ENCODE data around the gene ADCK1. TPM values are rescaled to one million over a fixed set of nuclear protein-coding genes. Genes with fewer than 3 reads are reported as not detected.
"Not testable (repeated sequence)": the region's sequence is repeated elsewhere in the genome, so short reads cannot be mapped to it uniquely, and the experiment has no call there.

Gene ADCK1
- polyA plus RNA-seq, 4 donors, result 5.1 to 10.2 (median 8.0) TPM

GRCh38 chr14:77800814-77801213 lies 905 bp downstream of the ADCK1 start:
- 86 to 96% (median 93%) methylated on average over 1 of the region's 1 CpG for WGBS, 3 donors
- no peaks in the 10 kb centered on the region for H3K36me3 ChIP-seq (ENCODE audit: control insufficient read depth in 3 of 3, insufficient read depth in 2 of 3, low read depth in 1 of 3, low read length in 3 of 3)
- no peak overlapping the region for H3K27ac ChIP-seq (ENCODE audit: low read depth in 1 of 3, low read length in 2 of 3)
- no peaks in the 10 kb centered on the region for H3K27me3 ChIP-seq (ENCODE audit: control insufficient read depth in 3 of 3, insufficient read depth in 3 of 3, low read length in 3 of 3)
- no peak for FAIRE-seq
- H3K4me3 ChIP-seq (ENCODE audit: low read depth in 1 of 3, low read length in 3 of 3), result peak overlapping the region in 2 of 3 donors; percentile 68 to 81
- no peak for DNase-seq
- H3K4me1 ChIP-seq (ENCODE audit: control insufficient read depth in 3 of 3, insufficient read depth in 2 of 3, low read depth in 1 of 3, low read length in 2 of 3), result no peaks in the 10 kb centered on the region
- H3K9me3 ChIP-seq (ENCODE audit: control insufficient read depth in 2 of 2, insufficient read depth in 1 of 2, low read depth in 1 of 2, low read length in 1 of 2), result no peaks in the 10 kb centered on the region

- Histone ChIP-seq H3K36me3 (ENCODE audit: control insufficient read depth in 3 of 3, insufficient read depth in 2 of 3, low read depth in 1 of 3, low read length in 3 of 3) (no peaks in the 10 kb centered on the region), H3K27me3 (ENCODE audit: control insufficient read depth in 3 of 3, insufficient read depth in 3 of 3, low read length in 3 of 3) (no peaks in the 10 kb centered on the region), H3K4me3 (ENCODE audit: low read depth in 1 of 3, low read length in 3 of 3) (no peak overlapping the region), H3K9me3 (ENCODE audit: control insufficient read depth in 2 of 2, insufficient read depth in 1 of 2, low read depth in 1 of 2, low read length in 1 of 2) (no peaks in the 10 kb centered on the region), H3K4me1 (ENCODE audit: control insufficient read depth in 3 of 3, insufficient read depth in 2 of 3, low read depth in 1 of 3, low read length in 2 of 3) (no peaks in the 10 kb centered on the region), H3K27ac (ENCODE audit: low read depth in 1 of 3, low read length in 2 of 3) (no peak overlapping the region)
- no peak for FAIRE-seq
- peak; percentile 6 to 23 for DNase-seq
- 58 to 63% (median 58%) methylated on average over 6 of the region's 6 CpGs for WGBS, 3 donors
These were observed 4.7 kb downstream of the ADCK1 start for GRCh38 chr14:77804592-77804991.

GRCh38 chr14:77805706-77806105 lies 5.8 kb downstream of the ADCK1 start:
- no peak for DNase-seq
- Histone ChIP-seq H3K9me3 (ENCODE audit: control insufficient read depth in 2 of 2, insufficient read depth in 1 of 2, low read depth in 1 of 2, low read length in 1 of 2) (no peaks in the 10 kb centered on the region), H3K27me3 (ENCODE audit: control insufficient read depth in 3 of 3, insufficient read depth in 3 of 3, low read length in 3 of 3) (no peaks in the 10 kb centered on the region), H3K27ac (ENCODE audit: low read depth in 1 of 3, low read length in 2 of 3) (no peak overlapping the region), H3K4me3 (ENCODE audit: low read depth in 1 of 3, low read length in 3 of 3) (no peak overlapping the region), H3K4me1 (ENCODE audit: control insufficient read depth in 3 of 3, insufficient read depth in 2 of 3, low read depth in 1 of 3, low read length in 2 of 3) (no peaks in the 10 kb centered on the region), H3K36me3 (ENCODE audit: control insufficient read depth in 3 of 3, insufficient read depth in 2 of 3, low read depth in 1 of 3, low read length in 3 of 3) (no peaks in the 10 kb centered on the region)
- WGBS, 3 donors, result 86 to 93% (median 89%) methylated on average over 6 of the region's 6 CpGs
- no peak for FAIRE-seq

- FAIRE-seq, result no peak
- WGBS, 3 donors, result 94 to 96% (median 95%) methylated on average over 3 of the region's 3 CpGs
- no peaks in the 10 kb centered on the region for H3K27me3 ChIP-seq (ENCODE audit: control insufficient read depth in 3 of 3, insufficient read depth in 3 of 3, low read length in 3 of 3)
These were observed 8.3 kb downstream of the ADCK1 start for GRCh38 chr14:77808250-77808649.

GRCh38 chr14:77809011-77809410 lies 9.1 kb downstream of the ADCK1 start:
- H3K27ac ChIP-seq (ENCODE audit: low read depth in 1 of 3, low read length in 2 of 3), result no peak overlapping the region
- H3K27me3 ChIP-seq (ENCODE audit: control insufficient read depth in 3 of 3, insufficient read depth in 3 of 3, low read length in 3 of 3), result no peaks in the 10 kb centered on the region
- no peaks in the 10 kb centered on the region for H3K9me3 ChIP-seq (ENCODE audit: control insufficient read depth in 2 of 2, insufficient read depth in 1 of 2, low read depth in 1 of 2, low read length in 1 of 2)
- FAIRE-seq, result no peak
- no peaks in the 10 kb centered on the region for H3K36me3 ChIP-seq (ENCODE audit: control insufficient read depth in 3 of 3, insufficient read depth in 2 of 3, low read depth in 1 of 3, low read length in 3 of 3)
- no peaks in the 10 kb centered on the region for H3K4me1 ChIP-seq (ENCODE audit: control insufficient read depth in 3 of 3, insufficient read depth in 2 of 3, low read depth in 1 of 3, low read length in 2 of 3)
- no peak overlapping the region for H3K4me3 ChIP-seq (ENCODE audit: low read depth in 1 of 3, low read length in 3 of 3)
- no peak for DNase-seq
- WGBS, 3 donors, result 92 to 100% (median 98%) methylated on average over 1 of the region's 1 CpG

More at GRCh38 chr14:77808250-77808649, 8.3 kb downstream of the ADCK1 start:
- no peaks in the 10 kb centered on the region for H3K9me3 ChIP-seq (ENCODE audit: control insufficient read depth in 2 of 2, insufficient read depth in 1 of 2, low read depth in 1 of 2, low read length in 1 of 2)
- H3K4me1 ChIP-seq (ENCODE audit: control insufficient read depth in 3 of 3, insufficient read depth in 2 of 3, low read depth in 1 of 3, low read length in 2 of 3), result no peaks in the 10 kb centered on the region
- H3K27ac ChIP-seq (ENCODE audit: low read depth in 1 of 3, low read length in 2 of 3), result no peak overlapping the region
- H3K36me3 ChIP-seq (ENCODE audit: control insufficient read depth in 3 of 3, insufficient read depth in 2 of 3, low read depth in 1 of 3, low read length in 3 of 3), result no peaks in the 10 kb centered on the region
- H3K4me3 ChIP-seq (ENCODE audit: low read depth in 1 of 3, low read length in 3 of 3), result no peak overlapping the region
- no peak for DNase-seq

- Histone ChIP-seq H3K4me1 (ENCODE audit: control insufficient read depth in 3 of 3, insufficient read depth in 2 of 3, low read depth in 1 of 3, low read length in 2 of 3) (no peaks in the 10 kb centered on the region), H3K9me3 (ENCODE audit: control insufficient read depth in 2 of 2, insufficient read depth in 1 of 2, low read depth in 1 of 2, low read length in 1 of 2) (no peaks in the 10 kb centered on the region), H3K27me3 (ENCODE audit: control insufficient read depth in 3 of 3, insufficient read depth in 3 of 3, low read length in 3 of 3) (no peaks in the 10 kb centered on the region), H3K36me3 (ENCODE audit: control insufficient read depth in 3 of 3, insufficient read depth in 2 of 3, low read depth in 1 of 3, low read length in 3 of 3) (no peaks in the 10 kb centered on the region), H3K27ac (ENCODE audit: low read depth in 1 of 3, low read length in 2 of 3) (no peak overlapping the region), H3K4me3 (ENCODE audit: low read depth in 1 of 3, low read length in 3 of 3) (no peak overlapping the region)
- FAIRE-seq (no peak), DNase-seq (no peak)
- WGBS, 3 donors, result 76 to 81% (median 79%) methylated on average over 2 of the region's 2 CpGs
These were observed 12.1 kb downstream of the ADCK1 start for GRCh38 chr14:77812028-77812427.

- not testable (repeated sequence) for H3K36me3 ChIP-seq (ENCODE audit: control insufficient read depth in 3 of 3, insufficient read depth in 2 of 3, low read depth in 1 of 3, low read length in 3 of 3); FAIRE-seq; H3K4me1 ChIP-seq (ENCODE audit: control insufficient read depth in 3 of 3, insufficient read depth in 2 of 3, low read depth in 1 of 3, low read length in 2 of 3); H3K4me3 ChIP-seq (ENCODE audit: low read depth in 1 of 3, low read length in 3 of 3); DNase-seq; H3K27ac ChIP-seq (ENCODE audit: low read depth in 1 of 3, low read length in 2 of 3); H3K27me3 ChIP-seq (ENCODE audit: control insufficient read depth in 3 of 3, insufficient read depth in 3 of 3, low read length in 3 of 3); H3K9me3 ChIP-seq (ENCODE audit: control insufficient read depth in 2 of 2, insufficient read depth in 1 of 2, low read depth in 1 of 2, low read length in 1 of 2)
- 67 to 82% (median 80%) methylated on average over 6 of the region's 6 CpGs for WGBS, 3 donors
These were observed 12.8 kb downstream of the ADCK1 start for GRCh38 chr14:77812682-77813081.

- Histone ChIP-seq H3K4me3 (ENCODE audit: low read depth in 1 of 3, low read length in 3 of 3) (no peak overlapping the region), H3K4me1 (ENCODE audit: control insufficient read depth in 3 of 3, insufficient read depth in 2 of 3, low read depth in 1 of 3, low read length in 2 of 3) (no peaks in the 10 kb centered on the region), H3K9me3 (ENCODE audit: control insufficient read depth in 2 of 2, insufficient read depth in 1 of 2, low read depth in 1 of 2, low read length in 1 of 2) (no peaks in the 10 kb centered on the region), H3K27ac (ENCODE audit: low read depth in 1 of 3, low read length in 2 of 3) (no peak overlapping the region), H3K36me3 (ENCODE audit: control insufficient read depth in 3 of 3, insufficient read depth in 2 of 3, low read depth in 1 of 3, low read length in 3 of 3) (peaks cover 0 to 28% (median 5%) of the 10 kb centered on the region in 3 donors), H3K27me3 (ENCODE audit: control insufficient read depth in 3 of 3, insufficient read depth in 3 of 3, low read length in 3 of 3) (no peaks in the 10 kb centered on the region)
- DNase-seq, result no peak
- WGBS, 3 donors, result 89 to 94% (median 91%) methylated on average over 5 of the region's 5 CpGs
- FAIRE-seq, result no peak
These were observed 22.4 kb downstream of the ADCK1 start for GRCh38 chr14:77822307-77822706.

- FAIRE-seq, result no peak
- Histone ChIP-seq H3K27ac (ENCODE audit: low read depth in 1 of 3, low read length in 2 of 3) (no peak overlapping the region), H3K27me3 (ENCODE audit: control insufficient read depth in 3 of 3, insufficient read depth in 3 of 3, low read length in 3 of 3) (no peaks in the 10 kb centered on the region), H3K4me3 (ENCODE audit: low read depth in 1 of 3, low read length in 3 of 3) (no peak overlapping the region), H3K4me1 (ENCODE audit: control insufficient read depth in 3 of 3, insufficient read depth in 2 of 3, low read depth in 1 of 3, low read length in 2 of 3) (no peaks in the 10 kb centered on the region), H3K9me3 (ENCODE audit: control insufficient read depth in 2 of 2, insufficient read depth in 1 of 2, low read depth in 1 of 2, low read length in 1 of 2) (no peaks in the 10 kb centered on the region), H3K36me3 (ENCODE audit: control insufficient read depth in 3 of 3, insufficient read depth in 2 of 3, low read depth in 1 of 3, low read length in 3 of 3) (peaks cover 0 to 28% (median 5%) of the 10 kb centered on the region in 3 donors)
- 84 to 91% (median 89%) methylated on average over 3 of the region's 3 CpGs for WGBS, 3 donors
- no peak for DNase-seq
These were observed 22.8 kb downstream of the ADCK1 start for GRCh38 chr14:77822741-77823140.

Measured in small intestine (tissue), 7 donors.